Astrocyte (in vitro differentiated cells and primary cell): ENCODE results near the gene COMT.

Source experiments
- EZH2 ChIP-seq: IDR thresholded peaks from 2 replicates; pipeline ENCODE4 v1.6.1; 2012; ENCODE audit warnings: mild to moderate bottlenecking, low read length, inconsistent platforms; ENCODE audit not compliant: insufficient read depth
- TF ChIP-seq, protein P1 (sequence below): IDR thresholded peaks from 2 replicates; pipeline ENCODE4 v1.5.1; 2011; ENCODE audit warnings: low read depth, mild to moderate bottlenecking, inconsistent platforms, low read length, moderate library complexity; ENCODE audit not compliant: insufficient read depth

DNA sequence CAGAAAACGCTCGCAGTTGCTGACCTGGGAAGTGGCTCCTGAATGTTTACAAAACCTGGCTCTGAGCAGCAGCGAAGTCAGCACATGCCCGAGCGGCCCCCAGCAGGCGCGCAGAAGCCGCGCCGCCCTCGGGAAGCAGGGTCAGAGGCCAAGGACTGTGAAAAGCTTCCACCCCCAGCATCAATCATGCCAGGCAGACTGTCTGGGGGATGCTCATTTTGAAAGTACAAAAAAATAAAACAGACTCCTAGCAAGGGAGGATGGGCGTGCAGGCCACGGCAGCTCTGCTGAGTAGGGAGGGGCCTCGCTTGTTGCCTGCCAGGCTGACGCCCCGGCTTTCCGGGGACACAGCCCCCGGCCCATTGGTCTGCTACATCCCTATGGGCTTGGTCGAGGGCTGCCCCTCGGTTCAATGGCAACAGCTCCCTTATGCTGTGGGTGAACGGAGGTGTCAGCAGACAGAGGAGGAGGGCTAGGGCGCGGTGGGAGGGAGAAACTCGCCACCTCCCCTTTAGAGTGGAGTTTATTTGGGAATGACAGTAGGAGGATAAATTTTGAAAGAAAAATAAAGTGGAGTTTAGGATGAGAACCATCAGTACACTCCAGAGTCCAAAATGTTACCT lies 49.2 kb upstream of the COMT start:
- TF ChIP-seq, protein P1, sequence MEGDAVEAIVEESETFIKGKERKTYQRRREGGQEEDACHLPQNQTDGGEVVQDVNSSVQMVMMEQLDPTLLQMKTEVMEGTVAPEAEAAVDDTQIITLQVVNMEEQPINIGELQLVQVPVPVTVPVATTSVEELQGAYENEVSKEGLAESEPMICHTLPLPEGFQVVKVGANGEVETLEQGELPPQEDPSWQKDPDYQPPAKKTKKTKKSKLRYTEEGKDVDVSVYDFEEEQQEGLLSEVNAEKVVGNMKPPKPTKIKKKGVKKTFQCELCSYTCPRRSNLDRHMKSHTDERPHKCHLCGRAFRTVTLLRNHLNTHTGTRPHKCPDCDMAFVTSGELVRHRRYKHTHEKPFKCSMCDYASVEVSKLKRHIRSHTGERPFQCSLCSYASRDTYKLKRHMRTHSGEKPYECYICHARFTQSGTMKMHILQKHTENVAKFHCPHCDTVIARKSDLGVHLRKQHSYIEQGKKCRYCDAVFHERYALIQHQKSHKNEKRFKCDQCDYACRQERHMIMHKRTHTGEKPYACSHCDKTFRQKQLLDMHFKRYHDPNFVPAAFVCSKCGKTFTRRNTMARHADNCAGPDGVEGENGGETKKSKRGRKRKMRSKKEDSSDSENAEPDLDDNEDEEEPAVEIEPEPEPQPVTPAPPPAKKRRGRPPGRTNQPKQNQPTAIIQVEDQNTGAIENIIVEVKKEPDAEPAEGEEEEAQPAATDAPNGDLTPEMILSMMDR: no peak
- TF ChIP-seq EZH2: no peak
